Astrocyte of the cerebellum (primary cell): ENCODE data around the gene CRACR2B.

Source experiments
- DNase-seq: peaks from one replicate; pipeline ENCODE4 v3.0.0-alpha.2; 2011; ENCODE audit warnings: low read depth
- H3K4me3 ChIP-seq: 2 replicates; pipeline ENCODE4 v1.5.1; 2011; ENCODE audit warnings: mild to moderate bottlenecking, low read depth, low read length, moderate library complexity
- in situ Hi-C: cut with HindIII; loops from 2 replicates; pipeline ENCODE4 v1.10.0; 2017; ENCODE audit warnings: low sequenced_read_pairs
- TF ChIP-seq, protein P1 (sequence below): IDR thresholded peaks from 2 replicates; pipeline ENCODE4 v1.5.1; 2012; ENCODE audit warnings: low read length, low read depth, moderate library complexity, mild to moderate bottlenecking; ENCODE audit errors: missing control alignments

The CRACR2B gene

DNA sequence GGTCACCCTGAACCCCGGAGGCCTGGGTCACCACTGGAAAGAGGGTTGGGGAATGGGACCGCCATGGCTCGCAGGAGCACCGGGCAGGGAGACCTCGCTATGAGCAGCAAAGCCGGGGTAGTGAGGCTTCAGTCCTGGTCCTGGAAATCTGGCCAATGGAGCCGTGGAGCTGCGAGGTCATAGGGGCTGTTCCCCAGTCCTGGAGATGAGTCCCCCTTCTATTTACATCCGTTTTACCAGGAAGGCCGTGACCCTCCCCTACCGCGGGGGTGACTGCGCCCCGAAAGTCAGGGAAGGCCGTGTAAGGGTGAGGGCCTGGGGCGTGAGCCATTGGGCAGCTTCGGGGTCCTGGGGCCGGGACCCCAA, 23.1 kb upstream of the CRACR2B start:
- H3K4me3 ChIP-seq: peak overlapping the region; percentile 51
- in situ Hi-C loops: no loop called here
- TF ChIP-seq, protein P1, sequence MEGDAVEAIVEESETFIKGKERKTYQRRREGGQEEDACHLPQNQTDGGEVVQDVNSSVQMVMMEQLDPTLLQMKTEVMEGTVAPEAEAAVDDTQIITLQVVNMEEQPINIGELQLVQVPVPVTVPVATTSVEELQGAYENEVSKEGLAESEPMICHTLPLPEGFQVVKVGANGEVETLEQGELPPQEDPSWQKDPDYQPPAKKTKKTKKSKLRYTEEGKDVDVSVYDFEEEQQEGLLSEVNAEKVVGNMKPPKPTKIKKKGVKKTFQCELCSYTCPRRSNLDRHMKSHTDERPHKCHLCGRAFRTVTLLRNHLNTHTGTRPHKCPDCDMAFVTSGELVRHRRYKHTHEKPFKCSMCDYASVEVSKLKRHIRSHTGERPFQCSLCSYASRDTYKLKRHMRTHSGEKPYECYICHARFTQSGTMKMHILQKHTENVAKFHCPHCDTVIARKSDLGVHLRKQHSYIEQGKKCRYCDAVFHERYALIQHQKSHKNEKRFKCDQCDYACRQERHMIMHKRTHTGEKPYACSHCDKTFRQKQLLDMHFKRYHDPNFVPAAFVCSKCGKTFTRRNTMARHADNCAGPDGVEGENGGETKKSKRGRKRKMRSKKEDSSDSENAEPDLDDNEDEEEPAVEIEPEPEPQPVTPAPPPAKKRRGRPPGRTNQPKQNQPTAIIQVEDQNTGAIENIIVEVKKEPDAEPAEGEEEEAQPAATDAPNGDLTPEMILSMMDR: no peak
- DNase-seq: no peak

DNA sequence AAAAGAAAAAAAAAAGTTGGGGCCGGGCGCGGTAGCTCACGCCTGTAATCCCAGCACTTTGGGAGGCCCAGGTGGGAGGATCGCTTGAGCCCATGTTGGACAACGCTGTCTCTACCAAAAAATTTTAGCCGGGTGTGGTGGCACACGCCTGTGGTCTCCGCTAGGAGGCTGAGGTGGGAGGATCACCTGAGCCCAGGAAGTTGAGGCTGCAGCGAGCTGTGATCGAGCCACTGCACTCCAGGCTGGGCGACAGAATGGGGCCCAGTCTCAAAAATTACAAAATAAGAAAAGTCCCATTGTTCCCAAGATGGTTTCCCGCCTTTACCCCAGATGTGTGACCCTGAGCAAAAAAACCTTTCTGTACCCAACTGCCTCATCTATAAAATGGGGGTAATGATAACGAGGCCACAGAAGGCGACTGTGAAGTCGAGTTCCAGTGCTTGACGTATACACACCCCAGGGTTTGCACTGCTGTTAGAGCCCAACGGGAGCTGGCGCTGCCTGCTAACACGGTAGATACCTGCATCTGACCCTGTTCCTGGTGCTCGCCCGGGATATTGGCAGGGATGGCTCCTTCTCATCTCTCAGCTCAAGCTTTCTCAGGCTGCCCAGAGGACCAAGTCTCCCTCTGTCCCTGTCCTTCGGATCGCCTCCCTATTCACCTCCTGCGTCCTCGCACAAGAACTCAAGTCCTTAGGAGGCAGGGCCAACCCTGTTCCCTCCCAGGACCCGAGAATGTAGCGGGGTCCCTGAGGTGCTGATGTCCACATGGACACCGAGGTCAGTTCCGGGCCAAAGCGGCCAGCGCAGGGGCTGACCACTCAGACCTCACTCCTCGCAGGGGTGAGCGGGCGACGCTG, 19.1 kb upstream of the CRACR2B start:
- DNase-seq: no peak
- peak overlapping the region; percentile 93 for H3K4me3 ChIP-seq
- TF ChIP-seq, protein P1: no peak
- in situ Hi-C loops: no loop called here

DNA sequence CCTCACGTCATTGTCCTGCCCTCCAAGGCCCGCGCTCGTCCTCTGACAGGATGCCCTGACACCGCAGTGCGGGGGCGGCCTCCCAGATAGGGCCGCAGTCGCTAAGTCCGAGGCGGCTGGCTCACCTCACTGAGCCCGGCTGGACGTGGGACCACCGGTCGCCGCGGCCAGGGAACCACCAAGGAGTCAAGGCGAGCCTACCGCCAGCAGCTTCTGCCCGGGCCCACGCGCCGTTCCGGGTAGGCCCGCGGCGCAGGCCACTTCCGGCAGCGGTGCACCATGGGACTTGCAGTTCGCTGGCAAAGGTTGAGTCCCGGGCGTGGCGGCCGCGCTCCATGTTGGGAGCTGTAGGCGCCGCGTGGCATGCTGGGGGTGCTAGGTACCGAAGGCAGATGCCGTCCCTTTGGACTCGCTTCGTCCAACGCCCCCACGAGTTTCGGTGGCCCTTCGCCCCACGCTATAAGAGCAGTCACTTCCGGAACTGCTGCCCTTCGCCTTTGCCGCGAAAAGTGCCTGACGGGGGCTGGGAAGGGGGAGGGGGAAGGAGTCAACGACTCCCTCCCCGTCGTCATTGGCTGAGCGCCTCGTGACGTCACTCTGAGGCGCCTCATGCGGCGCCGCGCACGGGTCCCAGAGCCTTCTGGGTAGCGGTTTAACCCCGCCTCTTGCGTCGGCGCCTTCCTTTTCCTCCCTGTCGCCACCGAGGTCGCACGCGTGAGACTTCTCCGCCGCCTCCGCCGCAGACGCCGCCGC, 18.3 kb upstream of the CRACR2B start, which contains the start of gene RPLP2:
Gene RPLP2 (plus strand): TSS at position 681 of the 753 bp plus-strand sequence. CDS start 268 bp downstream, outside the sequence.
- in situ Hi-C loops: no loop called here
- H3K4me3 ChIP-seq: peak within 1 kb of the TSS; percentile 93
- TF ChIP-seq, protein P1: no peak
- peak; percentile 93 for DNase-seq

DNA sequence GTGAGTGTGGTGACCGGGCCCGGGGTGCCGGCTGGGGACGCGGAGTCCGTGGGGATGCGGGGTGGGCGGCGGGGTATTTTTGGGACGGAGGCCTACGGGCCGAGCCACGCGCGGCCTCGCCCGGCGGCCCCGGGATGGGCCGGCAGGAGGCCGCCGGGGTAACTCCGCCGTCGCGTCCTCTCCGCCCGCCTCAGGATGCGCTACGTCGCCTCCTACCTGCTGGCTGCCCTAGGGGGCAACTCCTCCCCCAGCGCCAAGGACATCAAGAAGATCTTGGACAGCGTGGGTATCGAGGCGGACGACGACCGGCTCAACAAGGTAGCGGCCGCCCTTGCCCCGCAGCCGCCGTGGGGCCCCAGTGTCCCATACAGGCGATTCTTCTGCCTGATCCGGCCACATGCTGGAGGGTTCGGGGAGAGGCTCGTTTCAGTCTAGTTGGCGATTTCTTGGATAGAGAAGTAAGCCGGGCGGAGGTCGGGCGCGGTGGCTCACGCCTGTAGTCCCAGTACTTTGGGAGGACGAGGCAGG, 17.6 kb upstream of the CRACR2B start:
- DNase-seq: no peak
- in situ Hi-C loops: no loop called here
- TF ChIP-seq, protein P1: no peak
- peak overlapping the region; percentile 93 for H3K4me3 ChIP-seq

DNA sequence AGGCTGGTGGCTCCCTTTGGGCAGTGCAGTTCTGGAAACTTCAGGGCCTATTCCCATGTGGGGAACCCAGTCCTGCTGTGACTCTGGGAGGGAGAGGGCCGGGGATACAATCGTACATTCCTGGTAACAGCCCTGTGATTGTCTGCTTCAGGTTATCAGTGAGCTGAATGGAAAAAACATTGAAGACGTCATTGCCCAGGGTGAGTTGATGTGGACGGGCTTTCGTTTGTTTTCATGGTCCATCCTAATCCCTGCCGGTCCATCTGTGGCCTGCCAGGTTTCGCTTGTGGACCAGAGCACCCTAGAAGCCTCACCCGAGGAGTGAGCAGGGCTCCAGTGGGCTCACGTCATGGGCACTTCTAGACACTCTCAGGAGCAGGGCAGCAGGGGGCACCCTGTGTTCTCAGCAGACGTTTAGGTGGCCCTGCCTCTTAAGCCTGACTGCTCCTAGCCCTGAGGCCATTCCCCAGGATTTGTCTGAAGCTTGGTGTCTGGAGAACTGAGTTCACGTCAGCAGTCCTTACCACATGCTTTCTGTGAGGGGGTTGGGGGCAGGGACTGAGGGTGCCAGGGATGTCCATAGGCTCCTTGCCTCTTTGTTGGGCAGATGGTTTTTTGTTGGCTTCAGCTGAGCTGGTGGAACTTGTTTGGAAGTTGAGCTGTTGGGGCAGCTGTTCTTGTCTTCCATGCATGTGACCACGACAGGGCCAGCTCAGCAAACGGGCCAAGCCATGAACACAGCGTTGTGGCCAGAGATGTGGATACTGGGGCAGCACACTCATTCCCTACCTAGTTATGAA, 16.1 kb upstream of the CRACR2B start:
- in situ Hi-C loops: no loop called here
- TF ChIP-seq, protein P1: no peak
- H3K4me3 ChIP-seq: no peak overlapping the region
- no peak for DNase-seq

DNA sequence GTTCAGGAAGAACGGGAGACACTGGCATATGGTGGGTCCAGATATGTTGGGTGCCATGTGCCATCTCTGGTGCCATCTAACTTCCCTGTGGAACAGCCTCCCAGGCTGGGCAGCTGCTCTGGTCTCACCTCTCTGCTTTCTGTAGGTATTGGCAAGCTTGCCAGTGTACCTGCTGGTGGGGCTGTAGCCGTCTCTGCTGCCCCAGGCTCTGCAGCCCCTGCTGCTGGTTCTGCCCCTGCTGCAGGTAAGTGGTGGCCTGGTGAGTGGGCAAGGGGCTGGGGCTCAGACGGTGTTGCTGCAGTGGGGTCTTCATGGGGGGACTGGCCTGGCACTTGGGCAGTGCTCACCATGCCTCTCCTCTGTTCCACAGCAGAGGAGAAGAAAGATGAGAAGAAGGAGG, 15.3 kb upstream of the CRACR2B start:
- H3K4me3 ChIP-seq: no peak overlapping the region
- DNase-seq: no peak
- TF ChIP-seq, protein P1: no peak
- in situ Hi-C loops: no loop called here
